ENCODE measurements around the gene SLC39A8.

GRCh38 chr4:102362922-102363432, 17.7 kb upstream of the SLC39A8 start:
- no peak for TF ChIP-seq CTCF (IDR thresholded peaks at IDR 0.05; ENCODE audit: insufficient read depth, low read length)
- no peak for TF ChIP-seq GABPA (IDR thresholded peaks at IDR 0.05; ENCODE audit: low read depth)
- no peak for TF ChIP-seq POLR2AphosphoS5 (IDR thresholded peaks at IDR 0.05; ENCODE audit: low read depth)

Data from HL-60 (cell line).